SH-SY5Y (cell line): Measurements from ENCODE around the gene TXLNB.

Experiments used
- GATA2 ChIP-seq: IDR thresholded peaks from 2 replicates; pipeline ENCODE4 v1.6.1; 2011; ENCODE audit warnings: mild to moderate bottlenecking, low read depth, low read length
- GATA3 ChIP-seq: IDR thresholded peaks from 2 replicates; pipeline ENCODE4 v1.6.1; 2011; ENCODE audit warnings: low read depth, mild to moderate bottlenecking, low read length, moderate library complexity

The TXLNB gene

GRCh38 chr6:139291813-139292619 is at the start of gene TXLNB:
TXLNB (minus strand) TSS chr6:139291998; CDS start chr6:139288899, 3,099 bp downstream.
- TF ChIP-seq GATA3 (no peak), GATA2 (no peak)

- no peak for TF ChIP-seq GATA3
- no peak for TF ChIP-seq GATA2
Observed at GRCh38 chr6:139341060-139341459, 49.3 kb upstream of the TXLNB start.

GRCh38 chr6:139338795-139339194 is 47.0 kb upstream of the TXLNB start:
- TF ChIP-seq GATA3 (no peak), GATA2 (no peak)

GRCh38 chr6:139337830-139338229 is 46.0 kb upstream of the TXLNB start:
- no peak for TF ChIP-seq GATA2

GRCh38 chr6:139337001-139337400 is 45.2 kb upstream of the TXLNB start:
- TF ChIP-seq GATA3: no peak
- TF ChIP-seq GATA2: no peak

- TF ChIP-seq GATA2 (no peak), GATA3 (no peak)
Observed at GRCh38 chr6:139336488-139336887, 44.7 kb upstream of the TXLNB start.

- TF ChIP-seq GATA2 (no peak), GATA3 (no peak)
Observed at GRCh38 chr6:139335447-139336210, 43.8 kb upstream of the TXLNB start.

- TF ChIP-seq GATA3: no peak
- no peak for TF ChIP-seq GATA2
Observed at GRCh38 chr6:139334806-139335446, 43.1 kb upstream of the TXLNB start.

- TF ChIP-seq GATA2 (no peak), GATA3 (no peak)
Observed at GRCh38 chr6:139330826-139331500, 39.2 kb upstream of the TXLNB start.

GRCh38 chr6:139330306-139330705 is 38.5 kb upstream of the TXLNB start:
- TF ChIP-seq GATA3 (no peak), GATA2 (no peak)

- TF ChIP-seq GATA2: no peak
- no peak for TF ChIP-seq GATA3
Observed at GRCh38 chr6:139329224-139329623, 37.4 kb upstream of the TXLNB start.

GRCh38 chr6:139327038-139327437 is 35.2 kb upstream of the TXLNB start:
- TF ChIP-seq GATA2 (no peak), GATA3 (no peak)

GRCh38 chr6:139325686-139326085 is 33.9 kb upstream of the TXLNB start:
- TF ChIP-seq GATA2: no peak
- no peak for TF ChIP-seq GATA3

GRCh38 chr6:139325125-139325524 is 33.3 kb upstream of the TXLNB start:
- TF ChIP-seq GATA2: no peak
- no peak for TF ChIP-seq GATA3

- TF ChIP-seq GATA3: no peak
- no peak for TF ChIP-seq GATA2
Observed at GRCh38 chr6:139324301-139324555, 32.4 kb upstream of the TXLNB start.
